ENCODE data around the gene RNF207.

Gene RNF207

GRCh38 chr1:6245086-6245868 lies 39.4 kb downstream of the RNF207 start (continued):
- no peak for TF ChIP-seq ZNF416 (tag by site-specific recombination; IDR thresholded peaks at IDR 0.05)
- no peak for TF ChIP-seq ZNF112 (tag by site-specific recombination; IDR thresholded peaks at IDR 0.05)
- TF ChIP-seq PATZ1 (tag by site-specific recombination; IDR thresholded peaks at IDR 0.05) = peak; percentile 71
- no peak for TF ChIP-seq ZNF529 (tag by site-specific recombination; IDR thresholded peaks at IDR 0.05; ENCODE audit: insufficient replicate concordance)
- no peak for TF ChIP-seq ZNF266 (tag by site-specific recombination; IDR thresholded peaks at IDR 0.05; ENCODE audit: low read depth)
- TF ChIP-seq ZNF473 (tag by site-specific recombination; IDR thresholded peaks at IDR 0.05) = no peak
- peak; percentile 66 for TF ChIP-seq ZBTB26 (tag by site-specific recombination; optimal IDR thresholded peaks at IDR 0.05)
- TF ChIP-seq ZNF121 (tag by site-specific recombination; IDR thresholded peaks at IDR 0.05) = 0 out of 2 replicates have a peak, but pooled peaks have one; percentile 10
- TF ChIP-seq GFI1B (tag by site-specific recombination; IDR thresholded peaks at IDR 0.05) = no peak
- no peak for TF ChIP-seq ZNF514 (tag by site-specific recombination; IDR thresholded peaks at IDR 0.05)
- TF ChIP-seq ZBTB6 (tag by site-specific recombination; IDR thresholded peaks at IDR 0.05) = 0 out of 2 replicates have a peak, but pooled peaks have one; percentile 8
- TF ChIP-seq ZNF654 (tag by site-specific recombination; IDR thresholded peaks at IDR 0.05; ENCODE audit: low read depth) = no peak
- no peak for TF ChIP-seq ZNF157 (tag by site-specific recombination; IDR thresholded peaks at IDR 0.05)
- peak; percentile 78 for TF ChIP-seq ZNF391 (tag by site-specific recombination; IDR thresholded peaks at IDR 0.05; ENCODE audit: borderline replicate concordance, low read depth)
- no peak for TF ChIP-seq ZNF747 (tag by site-specific recombination; IDR thresholded peaks at IDR 0.05)
- TF ChIP-seq PBX3 (CRISPR knock-in tag; IDR thresholded peaks at IDR 0.05) = peak; percentile 96
- TF ChIP-seq MZF1 (tag by site-specific recombination; IDR thresholded peaks at IDR 0.05; ENCODE audit: borderline replicate concordance) = no peak; the same call in 1 of the 2 replicates
- TF ChIP-seq ZNF76 (tag by site-specific recombination; IDR thresholded peaks at IDR 0.05; ENCODE audit: borderline replicate concordance, low read depth) = no peak; the same call in 1 of the 2 replicates
- TF ChIP-seq ZNF18 (tag by site-specific recombination; IDR thresholded peaks at IDR 0.05) = no peak
- no peak for TF ChIP-seq ZNF202 (tag by site-specific recombination; IDR thresholded peaks at IDR 0.05; ENCODE audit: borderline replicate concordance)
- TF ChIP-seq ZNF24 (tag by site-specific recombination; IDR thresholded peaks at IDR 0.05) = no peak
- TF ChIP-seq ZNF350 (tag by site-specific recombination; IDR thresholded peaks at IDR 0.05) = no peak
- TF ChIP-seq ZNF19 (tag by site-specific recombination; IDR thresholded peaks at IDR 0.05; ENCODE audit: low read depth) = no peak
- no peak for TF ChIP-seq ZNF560 (tag by site-specific recombination; IDR thresholded peaks at IDR 0.05; ENCODE audit: borderline replicate concordance)
- no peak for TF ChIP-seq ZNF138 (tag by site-specific recombination; IDR thresholded peaks at IDR 0.05; ENCODE audit: borderline replicate concordance)
- TF ChIP-seq BCL11B (tag by site-specific recombination; IDR thresholded peaks at IDR 0.05; ENCODE audit: low read depth) = no peak
- peak; percentile 68 for TF ChIP-seq OSR2 (tag by site-specific recombination; IDR thresholded peaks at IDR 0.05)
- TF ChIP-seq HIC1 (tag by site-specific recombination; IDR thresholded peaks at IDR 0.05) = peak; percentile 85
- TF ChIP-seq ZNF501 (tag by site-specific recombination; IDR thresholded peaks at IDR 0.05) = no peak
- TF ChIP-seq ZXDB (tag by site-specific recombination; IDR thresholded peaks at IDR 0.05) = peak; percentile 97
- 0 out of 2 replicates have a peak, but pooled peaks have one; percentile 13 for TF ChIP-seq YY2 (tag by site-specific recombination; IDR thresholded peaks at IDR 0.05)

Data from HEK293 (cell line).